ENCODE results near the gene WWOX.

- TF ChIP-seq POLR2AphosphoS5 (IDR thresholded peaks at IDR 0.05; ENCODE audit: low read depth, low read length) (no peak), SPI1 (IDR thresholded peaks at IDR 0.05; ENCODE audit: low read depth, low read length) (no peak), TAF1 (IDR thresholded peaks at IDR 0.05; ENCODE audit: low read depth, low read length) (no peak)
Measured at GRCh38 chr16:79100447-79100846, 1001.0 kb downstream of the WWOX start.

Data from GM12891 (cell line).